HS-27A (cell line): Measurements from ENCODE around the gene STX1B.
"Not testable (repeated sequence)": the region's sequence is repeated elsewhere in the genome, so short reads cannot be mapped to it uniquely, and the experiment has no call there.

Source experiments
- DNase-seq: peaks from one replicate; pipeline ENCODE4 v3.0.0-alpha.2; 2012; ENCODE audit warnings: low read depth, missing footprints

The STX1B gene

DNA sequence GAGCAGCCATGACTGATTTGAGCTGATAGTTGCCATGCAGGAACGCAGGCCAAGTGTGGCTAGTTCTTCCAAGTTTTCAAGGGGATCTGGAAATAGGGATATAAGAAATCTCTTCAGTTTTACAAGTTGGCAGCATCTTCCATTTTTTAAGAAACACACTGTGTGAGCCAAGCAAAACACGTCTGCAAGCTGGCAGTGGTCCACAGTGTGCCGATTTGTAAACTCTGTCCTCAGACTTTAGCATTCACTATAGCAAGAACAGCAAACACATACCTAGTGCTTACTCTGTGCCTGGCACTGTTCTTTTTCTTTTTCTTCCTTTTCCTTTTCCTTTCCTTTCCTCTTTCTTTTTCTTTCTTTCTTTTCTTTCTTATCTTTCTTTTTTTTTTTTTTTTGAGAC, 58.7 kb downstream of the STX1B start:
- no peak for DNase-seq

DNA sequence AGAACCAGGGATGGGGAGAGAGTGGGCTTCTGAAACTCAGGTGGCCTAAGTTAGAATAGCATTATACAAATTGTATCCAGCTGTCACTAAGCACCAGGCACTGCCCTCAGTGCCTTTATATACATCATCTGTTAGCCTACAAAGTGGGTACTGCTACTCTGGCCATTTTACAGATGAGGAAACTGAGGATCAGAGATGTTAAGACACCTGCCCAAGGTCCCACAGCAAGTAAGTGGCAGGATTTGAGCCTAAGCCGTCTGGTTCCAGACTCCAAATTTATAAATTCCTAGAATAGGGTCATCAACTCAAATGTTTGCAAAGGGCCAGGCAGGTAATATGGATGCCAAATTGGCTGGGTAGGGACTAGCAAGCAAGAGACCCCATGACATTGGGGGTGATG, 59.2 kb downstream of the STX1B start:
- no peak for DNase-seq

DNA sequence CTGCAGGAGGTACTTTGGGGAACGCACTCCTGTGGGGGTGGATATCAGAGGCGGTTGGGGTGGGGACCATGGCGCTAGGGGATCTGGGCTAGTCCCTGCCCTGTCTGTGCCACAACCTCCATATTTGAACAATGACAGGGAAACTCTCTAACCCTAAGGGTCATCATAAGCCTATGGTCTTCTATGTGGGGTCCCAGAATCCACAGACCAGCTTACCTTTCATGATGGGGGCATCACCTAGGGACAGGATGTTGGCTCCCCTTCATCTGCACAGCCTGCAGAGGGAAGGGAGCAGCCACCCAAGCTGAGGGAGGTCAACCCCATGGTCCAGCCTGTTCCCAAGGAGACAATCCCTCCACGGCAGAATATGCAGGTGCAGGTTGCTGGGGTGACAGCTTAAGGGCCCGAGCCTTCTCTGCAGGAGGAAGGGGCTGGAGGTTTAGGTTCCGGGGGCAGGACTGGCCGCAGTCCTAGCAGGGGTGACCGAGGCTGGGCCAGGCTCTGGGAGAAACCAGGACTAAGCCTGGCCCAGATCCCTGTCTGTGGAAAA, 59.8 kb downstream of the STX1B start:
- no peak for DNase-seq

DNA sequence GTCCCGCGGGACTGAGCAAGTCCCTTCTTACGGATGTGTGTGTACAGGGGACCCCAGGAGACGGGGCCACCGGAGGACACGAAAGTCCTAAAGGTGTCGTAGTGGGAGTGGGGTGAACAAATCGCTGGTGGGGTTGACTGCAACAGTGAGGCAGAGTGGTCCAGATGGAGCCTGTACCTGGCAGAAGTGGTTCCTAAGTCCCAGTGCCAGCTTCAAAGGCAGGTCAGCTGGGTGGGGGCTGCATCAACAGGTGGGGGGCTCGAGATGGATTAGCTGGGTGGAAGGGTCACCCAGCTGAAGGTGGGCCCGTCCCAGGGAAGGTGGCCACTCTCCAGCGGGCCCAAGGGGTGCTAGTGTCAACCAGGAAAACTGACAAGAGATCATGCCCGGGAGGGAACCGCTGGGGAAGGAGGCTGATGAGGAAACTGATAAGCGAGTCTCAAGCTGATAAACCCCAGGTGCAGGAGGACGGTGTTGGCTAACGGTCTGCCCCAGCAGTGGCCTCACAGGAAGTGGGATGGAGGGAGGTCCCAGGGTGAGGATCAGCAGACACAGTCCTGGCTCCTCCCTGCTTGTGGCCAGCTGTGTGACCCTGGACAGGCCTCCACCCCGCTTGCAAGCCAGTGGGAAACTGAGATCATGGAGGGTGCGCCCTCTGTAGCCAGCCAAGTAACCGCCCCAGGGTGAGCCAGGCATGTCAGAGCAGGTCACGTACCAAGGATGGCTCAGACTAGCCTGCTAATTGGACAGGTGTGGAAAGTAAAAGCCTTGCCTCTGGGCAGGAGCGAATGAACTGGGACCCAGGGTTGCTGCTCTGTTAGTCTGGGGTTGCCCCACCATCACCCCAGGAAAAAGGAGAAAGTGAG, 60.6 kb downstream of the STX1B start:
- DNase-seq: no peak

DNA sequence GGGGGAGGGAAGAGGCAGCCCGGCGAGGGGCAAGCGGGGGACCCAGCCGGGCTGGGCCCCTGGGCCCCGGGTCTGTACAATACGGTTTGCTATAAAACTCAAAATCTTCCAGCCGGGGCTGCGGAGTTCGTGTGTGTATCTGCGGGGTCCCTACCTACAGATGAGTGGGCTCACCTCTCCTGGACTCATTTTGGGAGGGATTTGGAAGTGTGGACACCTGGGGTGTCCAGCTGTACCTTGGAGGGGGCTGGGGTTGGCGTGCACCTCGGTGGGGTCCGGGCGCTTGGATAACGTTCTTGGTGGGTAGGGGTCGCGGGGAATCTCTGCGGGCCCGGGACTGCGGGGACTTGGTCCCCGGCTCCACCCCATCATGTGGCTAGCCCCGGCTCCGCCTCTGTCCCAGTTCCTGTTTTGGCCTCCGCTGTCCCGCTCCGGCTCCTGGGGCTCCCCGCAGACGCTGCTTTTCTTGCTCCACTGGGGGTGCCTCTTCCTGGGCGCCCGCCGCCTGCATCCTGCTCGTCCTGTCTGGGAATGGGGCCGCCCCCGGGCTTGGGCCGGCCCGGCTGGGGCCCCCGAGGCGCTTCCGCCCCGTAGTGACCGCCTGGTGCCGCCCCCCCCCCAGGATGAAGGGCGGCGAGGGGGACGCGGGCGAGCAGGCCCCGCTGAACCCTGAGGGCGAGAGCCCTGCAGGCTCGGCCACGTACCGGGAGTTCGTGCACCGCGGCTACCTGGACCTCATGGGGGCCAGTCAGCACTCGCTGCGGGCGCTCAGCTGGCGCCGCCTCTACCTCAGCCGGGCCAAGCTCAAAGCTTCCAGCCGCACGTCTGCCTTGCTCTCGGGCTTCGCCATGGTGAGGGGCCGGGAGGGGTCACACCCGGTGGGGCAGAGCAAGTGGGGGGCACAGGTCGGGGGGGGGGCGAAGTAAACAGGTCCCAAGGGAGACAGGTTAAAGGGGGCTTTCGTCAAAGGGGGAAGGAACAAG, 61.5 kb downstream of the STX1B start, which contains the start of gene ORAI3:
Gene ORAI3 (plus strand): TSS at position 402 of the 983 bp plus-strand sequence. CDS start 222 bp downstream, at position 624.
- DNase-seq: no peak

DNA sequence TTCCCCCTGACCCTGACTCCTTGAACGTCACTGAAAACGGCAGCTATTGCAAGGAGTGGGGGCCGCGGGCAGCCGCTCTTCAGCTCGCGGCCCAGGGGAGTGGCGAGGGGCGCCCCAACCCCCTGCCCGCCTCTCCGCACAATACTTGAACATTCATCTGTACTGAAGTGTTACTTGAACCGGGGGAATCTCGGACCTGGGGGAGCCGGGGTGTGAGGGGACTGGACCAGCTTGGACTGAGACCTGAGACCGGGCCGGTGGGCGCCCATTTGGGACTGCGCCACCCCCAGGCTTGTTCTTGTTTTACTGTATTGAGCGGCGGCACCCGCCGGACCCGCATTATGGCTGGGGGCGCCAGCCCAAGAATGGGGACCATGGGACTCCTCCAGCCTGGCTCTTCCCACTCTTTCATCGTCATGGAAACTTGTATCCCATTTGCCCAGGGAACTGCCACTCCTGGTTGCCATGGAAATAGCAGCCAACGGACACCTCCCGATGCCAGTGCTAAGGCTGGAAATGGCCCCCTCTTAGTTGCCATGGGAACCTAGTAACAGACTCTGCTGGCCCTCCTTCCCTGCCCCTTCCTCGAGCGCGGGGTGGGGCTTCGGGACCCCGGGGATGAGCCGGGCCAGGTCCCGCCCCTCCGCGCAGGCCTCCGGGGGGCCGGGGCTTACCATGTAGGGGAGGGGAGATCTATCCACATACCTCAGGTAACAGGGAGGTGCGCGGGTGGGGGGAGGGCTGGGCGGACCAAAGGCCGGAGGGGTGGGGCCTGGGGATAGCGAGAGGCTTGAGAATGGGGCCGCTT, 62.4 kb downstream of the STX1B start:
- peak; percentile 74 for DNase-seq

DNA sequence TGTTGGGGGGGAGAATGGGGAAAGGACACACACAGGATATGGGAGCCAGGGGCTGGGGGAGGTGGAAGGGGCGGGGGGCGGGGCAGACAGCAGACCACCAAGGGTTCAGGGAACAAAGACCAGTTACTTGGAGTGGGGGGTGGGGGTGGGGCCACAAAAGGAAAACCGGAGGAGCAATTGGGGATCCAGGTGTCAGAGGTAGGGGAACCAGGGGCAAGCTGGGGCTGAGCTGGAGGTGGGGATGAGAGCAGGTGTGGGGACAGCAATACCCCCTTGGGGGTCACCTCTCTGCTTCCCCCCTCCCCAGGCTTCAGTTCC, 62.9 kb downstream of the STX1B start:
- no peak for DNase-seq

DNA sequence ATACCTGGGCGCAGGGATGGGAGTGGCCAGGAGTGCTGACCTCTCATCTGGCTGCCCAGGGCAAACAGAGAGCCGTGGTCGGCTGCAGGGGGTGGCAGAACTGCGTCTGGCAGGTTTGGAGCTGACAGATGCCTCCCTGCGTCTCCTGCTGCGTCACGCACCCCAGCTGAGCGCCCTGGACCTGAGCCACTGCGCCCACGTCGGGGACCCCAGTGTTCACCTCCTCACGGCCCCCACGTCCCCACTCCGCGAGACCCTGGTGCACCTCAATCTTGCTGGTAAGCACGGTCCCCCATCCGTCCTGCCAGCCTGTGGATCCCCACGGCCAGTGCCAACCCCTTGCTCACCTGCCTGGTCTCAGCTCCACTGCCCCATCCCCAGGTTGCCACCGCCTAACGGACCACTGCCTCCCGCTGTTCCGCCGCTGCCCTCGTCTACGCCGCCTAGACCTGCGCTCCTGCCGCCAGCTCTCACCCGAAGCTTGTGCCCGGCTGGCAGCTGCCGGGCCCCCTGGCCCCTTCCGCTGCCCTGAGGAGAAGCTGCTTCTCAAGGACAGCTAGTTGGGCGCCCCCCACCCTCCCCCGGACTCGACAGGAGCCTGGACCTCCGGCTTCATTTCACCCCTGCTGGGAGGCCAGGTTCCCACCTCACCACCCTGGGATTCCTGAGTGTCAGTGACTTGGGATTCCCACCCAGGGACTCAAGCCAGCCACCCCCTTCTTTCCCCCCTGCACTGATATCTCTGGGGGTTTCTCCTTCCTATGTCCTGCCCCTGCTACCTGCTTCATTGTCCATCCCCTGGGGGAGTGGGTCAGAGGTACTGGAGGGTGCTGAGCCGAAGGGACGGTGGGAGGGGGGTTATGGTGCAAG, 63.5 kb downstream of the STX1B start:
- no peak for DNase-seq

DNA sequence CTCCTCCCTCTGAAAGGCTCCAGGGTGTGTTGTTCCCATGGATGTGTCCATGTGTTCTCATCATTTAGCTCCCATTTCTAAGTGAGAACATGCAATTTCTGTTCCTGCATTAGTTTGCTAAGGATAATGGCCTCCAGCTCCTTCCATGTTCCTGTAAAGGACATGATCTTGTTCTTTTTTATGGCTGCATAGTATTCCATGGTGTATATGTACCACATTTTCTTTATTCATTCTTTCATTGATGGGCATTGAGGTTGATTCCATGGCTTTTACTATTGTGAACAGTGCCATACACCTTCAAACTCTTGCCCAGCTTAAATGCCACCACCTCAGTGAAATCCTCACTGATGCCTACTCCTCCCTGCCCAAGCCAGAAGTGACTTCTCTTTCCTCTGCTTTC, 66.1 kb downstream of the STX1B start:
- DNase-seq: no peak

DNA sequence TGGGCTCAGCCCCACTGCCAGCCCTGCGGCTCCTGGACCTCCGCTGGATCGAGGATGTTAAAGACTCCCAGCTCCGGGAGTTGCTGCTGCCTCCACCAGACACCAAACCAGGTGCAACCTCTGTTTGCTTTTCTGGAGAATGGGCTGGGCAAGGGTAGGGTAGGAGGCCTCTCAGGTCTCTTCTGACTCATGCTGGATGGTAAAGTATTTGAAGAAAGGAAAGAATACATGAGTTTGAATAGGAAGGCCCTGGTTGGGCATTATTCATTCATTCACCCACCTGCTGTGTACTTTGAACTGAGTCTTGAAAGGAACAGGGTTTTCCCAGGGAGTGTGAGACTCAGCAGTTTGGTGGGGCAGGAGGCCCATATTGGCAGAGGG, 68.0 kb downstream of the STX1B start:
- DNase-seq: no peak

DNA sequence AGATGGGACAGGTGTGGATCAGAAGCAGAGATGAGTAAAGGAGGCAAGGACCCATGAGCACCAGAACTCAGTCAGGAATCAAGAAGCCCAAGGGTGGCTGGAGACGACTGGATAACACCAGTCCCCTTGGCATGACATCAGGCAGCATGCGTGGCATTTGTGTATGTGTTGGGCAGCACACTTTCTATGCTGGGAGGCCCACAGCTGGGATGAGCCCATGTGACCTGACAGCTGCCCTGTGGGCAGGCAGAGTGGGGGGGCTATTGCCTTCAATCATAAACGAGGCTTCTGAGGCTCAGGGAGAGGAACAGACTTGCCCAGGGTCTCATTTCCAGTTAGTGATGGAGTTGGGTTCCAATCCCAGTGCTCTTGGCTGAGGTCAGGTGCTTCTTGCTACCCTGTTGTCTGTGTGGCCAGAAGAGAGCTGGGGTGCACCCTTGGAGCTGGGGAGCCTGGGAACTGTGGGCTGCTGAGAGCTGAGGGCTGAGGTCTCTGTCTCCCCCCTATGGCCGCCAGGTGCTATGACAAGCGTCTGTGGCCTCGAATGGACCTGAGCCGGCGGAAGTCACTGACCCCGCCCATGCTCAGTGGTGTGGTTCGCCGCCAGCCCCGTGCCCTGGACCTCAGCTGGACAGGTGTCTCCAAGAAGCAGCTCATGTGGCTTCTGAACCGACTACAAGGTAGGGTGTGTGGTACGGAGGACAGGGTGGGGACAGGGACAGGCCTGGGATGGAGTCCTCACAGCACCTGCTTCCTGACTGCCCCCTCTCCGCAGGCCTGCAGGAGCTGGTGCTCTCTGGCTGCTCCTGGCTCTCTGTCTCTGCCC, 68.6 kb downstream of the STX1B start:
- DNase-seq: no peak

DNA sequence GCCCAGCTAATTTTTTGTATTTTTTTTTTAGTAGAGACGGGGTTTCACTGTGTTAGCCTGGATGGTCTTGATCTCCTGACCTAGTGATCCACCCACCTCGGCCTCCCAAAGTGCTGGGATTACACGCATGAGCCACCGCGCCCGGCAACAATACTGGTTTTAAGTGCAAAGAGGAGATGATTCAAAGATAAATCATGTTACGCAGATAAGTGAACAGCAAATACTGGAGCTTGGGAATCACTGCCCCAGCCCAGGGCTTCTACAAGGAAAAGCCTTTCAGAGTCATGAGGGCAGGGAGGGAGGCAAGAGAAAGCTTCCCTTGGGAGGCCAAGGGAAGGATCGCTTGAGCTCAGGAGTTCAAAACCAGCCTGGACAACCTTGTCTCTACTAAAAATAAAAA, 70.9 kb downstream of the STX1B start:
- DNase-seq: not testable (repeated sequence)
